ENCODE measurements around the gene MYO3B.

DNA sequence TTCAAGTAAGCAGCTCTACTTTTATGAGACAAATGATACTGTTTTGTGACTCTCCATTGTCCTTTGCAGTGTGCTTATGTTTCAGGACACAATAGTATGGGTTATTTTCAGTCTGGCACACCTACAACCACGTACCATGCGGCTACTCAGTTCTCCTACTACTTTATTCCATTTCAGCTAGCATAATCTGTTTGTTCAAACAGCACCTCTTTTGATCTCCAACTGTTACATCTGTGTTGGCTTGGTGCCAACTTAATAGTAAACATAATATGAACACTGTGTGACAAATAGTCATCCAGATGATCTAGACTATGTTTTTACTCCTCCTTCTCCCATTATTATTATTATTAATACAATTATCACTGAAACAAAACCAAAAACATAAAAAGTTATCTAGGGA lies 40.5 kb downstream of the MYO3B start:
- no peak for TF ChIP-seq EZH2phosphoT487 (IDR thresholded peaks at IDR 0.05; ENCODE audit: insufficient read depth, low read depth)
- no peak for TF ChIP-seq EZH2 (IDR thresholded peaks at IDR 0.05; ENCODE audit: insufficient read depth, poor library complexity, severe bottlenecking)

Measured in GM23248 (cell line).